Measurements from ENCODE around the gene CISH. TPM values are rescaled to one million over a fixed set of nuclear protein-coding genes. Genes with fewer than 3 reads are reported as not detected.
A peak's percentile ranks its signal among the peaks of the same experiment; 100 is the strongest.

Gene CISH
- total RNA-seq, 1 donor from 2014 or later: 4.7 TPM

DNA sequence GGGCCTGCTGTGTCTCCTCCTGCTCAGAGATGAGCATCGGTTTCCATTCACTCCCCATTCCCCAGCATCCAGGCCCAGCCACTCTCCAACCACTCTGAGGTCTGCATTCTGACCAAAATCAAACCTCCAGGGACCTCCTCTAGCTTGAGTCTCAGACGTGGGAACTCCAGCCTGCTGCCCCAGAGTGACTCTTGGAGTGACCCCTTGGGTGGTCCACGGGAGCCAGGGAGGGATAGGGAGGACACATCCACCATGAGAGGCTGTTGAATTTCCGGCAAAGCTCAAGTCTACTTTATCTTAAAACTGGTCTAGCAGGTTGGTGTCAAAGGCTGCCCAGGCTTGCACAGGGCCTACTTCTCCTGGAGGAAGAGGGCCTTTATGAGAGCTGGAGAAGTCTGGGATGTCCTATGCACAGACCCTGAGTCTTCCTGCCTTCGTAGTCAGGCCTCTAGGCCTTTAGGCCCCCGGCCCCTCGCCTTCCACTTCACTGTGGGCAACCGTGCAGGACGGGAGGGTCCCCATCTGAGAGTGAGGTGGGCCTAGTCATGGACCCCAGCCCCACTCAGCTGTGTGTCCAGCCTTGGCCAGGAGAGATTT, 8.9 kb downstream of the CISH start:
- no peaks in the 10 kb centered on the region for H3K9me3 ChIP-seq (ENCODE audit: control insufficient read depth in 3 of 3, low read length in 3 of 3)
- peak overlapping the region; percentile 99 for H3K27ac ChIP-seq (ENCODE audit: low read depth, low read length)
- H3K27me3 ChIP-seq (ENCODE audit: control insufficient read depth in 3 of 3, insufficient read depth in 3 of 3, low read length in 3 of 3): no peaks in the 10 kb centered on the region
- peaks cover 77 to 86% (median 85%) of the 10 kb centered on the region in 3 donors for H3K4me1 ChIP-seq (ENCODE audit: control insufficient read depth in 3 of 3, insufficient read depth in 3 of 3, low read length in 3 of 3)
- peak overlapping the region in 1 of 3 donors; percentile 13 for H3K4me3 ChIP-seq (ENCODE audit: low read length in 3 of 3)
- H3K36me3 ChIP-seq (ENCODE audit: control insufficient read depth in 3 of 3, insufficient read depth in 3 of 3, low read length in 3 of 3): peaks cover 13 to 18% (median 14%) of the 10 kb centered on the region in 3 donors
- H3K9ac ChIP-seq (ENCODE audit: low read depth in 1 of 3, low read length in 3 of 3): peak overlapping the region; percentile 6 to 87 (median 83)

- peak overlapping the region; percentile 99 for H3K27ac ChIP-seq (ENCODE audit: low read depth, low read length)
- H3K36me3 ChIP-seq (ENCODE audit: control insufficient read depth in 3 of 3, insufficient read depth in 3 of 3, low read length in 3 of 3): peaks cover 0 to 3% (median 2%) of the 10 kb centered on the region in 3 donors
- H3K9ac ChIP-seq (ENCODE audit: low read depth in 1 of 3, low read length in 3 of 3): peak overlapping the region; percentile 87 to 94 (median 89)
- no peaks in the 10 kb centered on the region for H3K27me3 ChIP-seq (ENCODE audit: control insufficient read depth in 3 of 3, insufficient read depth in 3 of 3, low read length in 3 of 3)
- H3K4me1 ChIP-seq (ENCODE audit: control insufficient read depth in 3 of 3, insufficient read depth in 3 of 3, low read length in 3 of 3): peaks cover 65 to 69% (median 69%) of the 10 kb centered on the region in 3 donors
- no peaks in the 10 kb centered on the region for H3K9me3 ChIP-seq (ENCODE audit: control insufficient read depth in 3 of 3, low read length in 3 of 3)
- H3K4me3 ChIP-seq (ENCODE audit: low read length in 3 of 3): peak overlapping the region; percentile 55 to 67 (median 58)
These were observed 10.6 kb downstream of the CISH start for GRCh38 chr3:50600841-50601591.

- Histone ChIP-seq H3K4me3 (ENCODE audit: low read length in 3 of 3) (peak overlapping the region in 1 of 3 donors; percentile 29), H3K27me3 (ENCODE audit: control insufficient read depth in 3 of 3, insufficient read depth in 3 of 3, low read length in 3 of 3) (no peaks in the 10 kb centered on the region), H3K9ac (ENCODE audit: low read depth in 1 of 3, low read length in 3 of 3) (peak overlapping the region; percentile 36 to 89 (median 58)), H3K27ac (ENCODE audit: low read depth, low read length) (peak overlapping the region; percentile 99), H3K4me1 (ENCODE audit: control insufficient read depth in 3 of 3, insufficient read depth in 3 of 3, low read length in 3 of 3) (peaks cover 59 to 62% (median 61%) of the 10 kb centered on the region in 3 donors), H3K9me3 (ENCODE audit: control insufficient read depth in 3 of 3, low read length in 3 of 3) (no peaks in the 10 kb centered on the region), H3K36me3 (ENCODE audit: control insufficient read depth in 3 of 3, insufficient read depth in 3 of 3, low read length in 3 of 3) (peaks cover 0 to 2% (median 0%) of the 10 kb centered on the region in 3 donors)
These were observed 11.3 kb downstream of the CISH start for GRCh38 chr3:50600141-50600753.

DNA sequence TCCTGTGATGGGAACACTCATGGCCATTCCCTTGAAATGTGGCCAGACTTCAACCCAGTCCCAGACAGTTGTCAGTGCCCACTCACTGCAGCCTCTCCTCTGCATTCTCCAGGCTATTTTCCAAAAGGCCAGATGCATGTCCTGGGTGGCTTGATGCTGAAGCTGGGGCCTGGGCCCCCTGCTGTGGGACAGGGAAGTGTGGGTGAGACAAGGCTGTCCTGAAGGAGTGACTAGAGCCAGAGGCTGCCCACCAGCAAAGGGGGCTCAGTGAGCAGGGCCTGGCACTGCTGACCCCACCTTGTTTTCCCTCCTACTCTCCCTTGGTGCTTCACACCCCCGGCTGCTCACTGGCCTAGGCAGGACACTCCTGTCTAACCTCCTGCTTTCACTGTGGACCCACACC, 11.9 kb downstream of the CISH start:
- Histone ChIP-seq H3K27me3 (ENCODE audit: control insufficient read depth in 3 of 3, insufficient read depth in 3 of 3, low read length in 3 of 3) (no peaks in the 10 kb centered on the region), H3K9me3 (ENCODE audit: control insufficient read depth in 3 of 3, low read length in 3 of 3) (no peaks in the 10 kb centered on the region), H3K9ac (ENCODE audit: low read depth in 1 of 3, low read length in 3 of 3) (peak overlapping the region in 2 of 3 donors; percentile 20 to 89), H3K4me1 (ENCODE audit: control insufficient read depth in 3 of 3, insufficient read depth in 3 of 3, low read length in 3 of 3) (peaks cover 53 to 56% (median 56%) of the 10 kb centered on the region in 3 donors), H3K36me3 (ENCODE audit: control insufficient read depth in 3 of 3, insufficient read depth in 3 of 3, low read length in 3 of 3) (peaks cover 0 to 2% (median 0%) of the 10 kb centered on the region in 3 donors), H3K27ac (ENCODE audit: low read depth, low read length) (peak overlapping the region; percentile 99), H3K4me3 (ENCODE audit: low read length in 3 of 3) (no peak overlapping the region)

- no peaks in the 10 kb centered on the region for H3K27me3 ChIP-seq (ENCODE audit: control insufficient read depth in 3 of 3, insufficient read depth in 3 of 3, low read length in 3 of 3)
- H3K9me3 ChIP-seq (ENCODE audit: control insufficient read depth in 3 of 3, low read length in 3 of 3): no peaks in the 10 kb centered on the region
- peak overlapping the region; percentile 99 for H3K27ac ChIP-seq (ENCODE audit: low read depth, low read length)
- peak overlapping the region in 1 of 3 donors; percentile 89 for H3K9ac ChIP-seq (ENCODE audit: low read depth in 1 of 3, low read length in 3 of 3)
- peaks cover 0 to 2% (median 0%) of the 10 kb centered on the region in 3 donors for H3K36me3 ChIP-seq (ENCODE audit: control insufficient read depth in 3 of 3, insufficient read depth in 3 of 3, low read length in 3 of 3)
- H3K4me1 ChIP-seq (ENCODE audit: control insufficient read depth in 3 of 3, insufficient read depth in 3 of 3, low read length in 3 of 3): peaks cover 48 to 54% (median 53%) of the 10 kb centered on the region in 3 donors
- no peak overlapping the region for H3K4me3 ChIP-seq (ENCODE audit: low read length in 3 of 3)
These were observed 12.4 kb downstream of the CISH start for GRCh38 chr3:50599115-50599715.

DNA sequence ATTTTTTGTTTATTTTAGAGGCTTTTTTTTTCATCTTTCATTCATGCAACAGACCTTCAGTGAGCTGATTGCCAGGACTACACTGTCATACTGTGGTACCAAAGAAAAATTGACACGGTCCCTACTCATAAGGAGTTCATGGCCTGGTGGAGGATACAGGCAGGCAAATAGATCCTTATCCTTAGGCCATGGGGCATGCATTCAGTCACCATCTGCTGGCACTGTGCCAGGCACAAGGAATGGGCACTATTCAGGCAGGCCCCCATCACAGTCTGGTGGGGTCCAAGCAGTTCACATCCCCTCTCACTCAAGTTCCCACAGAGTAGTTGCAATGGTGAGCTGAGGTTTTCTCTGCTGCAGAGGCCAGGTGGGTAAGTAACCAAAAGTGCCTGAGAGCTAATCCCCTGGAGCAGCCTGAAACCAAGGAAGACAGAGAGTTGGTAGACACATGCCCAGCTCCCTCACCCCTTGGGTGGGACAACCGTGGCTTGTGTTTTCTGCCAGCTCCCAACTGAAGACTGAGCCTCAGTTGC, 17.3 kb downstream of the CISH start:
- Histone ChIP-seq H3K9me3 (ENCODE audit: control insufficient read depth in 3 of 3, low read length in 3 of 3) (no peaks in the 10 kb centered on the region), H3K9ac (ENCODE audit: low read depth in 1 of 3, low read length in 3 of 3) (no peak overlapping the region), H3K27ac (ENCODE audit: low read depth, low read length) (no peak overlapping the region), H3K4me3 (ENCODE audit: low read length in 3 of 3) (no peak overlapping the region), H3K27me3 (ENCODE audit: control insufficient read depth in 3 of 3, insufficient read depth in 3 of 3, low read length in 3 of 3) (no peaks in the 10 kb centered on the region), H3K36me3 (ENCODE audit: control insufficient read depth in 3 of 3, insufficient read depth in 3 of 3, low read length in 3 of 3) (no peaks in the 10 kb centered on the region), H3K4me1 (ENCODE audit: control insufficient read depth in 3 of 3, insufficient read depth in 3 of 3, low read length in 3 of 3) (peaks cover 24 to 30% (median 25%) of the 10 kb centered on the region in 3 donors)

GRCh38 chr3:50592568-50592967, 19.0 kb downstream of the CISH start:
- H3K4me3 ChIP-seq (ENCODE audit: low read length in 3 of 3): no peak overlapping the region
- H3K27me3 ChIP-seq (ENCODE audit: control insufficient read depth in 3 of 3, insufficient read depth in 3 of 3, low read length in 3 of 3): no peaks in the 10 kb centered on the region
- no peak overlapping the region for H3K27ac ChIP-seq (ENCODE audit: low read depth, low read length)
- no peaks in the 10 kb centered on the region for H3K9me3 ChIP-seq (ENCODE audit: control insufficient read depth in 3 of 3, low read length in 3 of 3)
- peaks cover 35 to 45% (median 35%) of the 10 kb centered on the region in 3 donors for H3K4me1 ChIP-seq (ENCODE audit: control insufficient read depth in 3 of 3, insufficient read depth in 3 of 3, low read length in 3 of 3)
- H3K9ac ChIP-seq (ENCODE audit: low read depth in 1 of 3, low read length in 3 of 3): peak overlapping the region in 2 of 3 donors; percentile 20 to 40
- no peaks in the 10 kb centered on the region for H3K36me3 ChIP-seq (ENCODE audit: control insufficient read depth in 3 of 3, insufficient read depth in 3 of 3, low read length in 3 of 3)

- no peaks in the 10 kb centered on the region for H3K36me3 ChIP-seq (ENCODE audit: control insufficient read depth in 3 of 3, insufficient read depth in 3 of 3, low read length in 3 of 3)
- peak overlapping the region in 1 of 3 donors; percentile 14 for H3K4me3 ChIP-seq (ENCODE audit: low read length in 3 of 3)
- H3K9ac ChIP-seq (ENCODE audit: low read depth in 1 of 3, low read length in 3 of 3): peak overlapping the region in 1 of 3 donors; percentile 25
- peaks cover 47 to 58% (median 48%) of the 10 kb centered on the region in 3 donors for H3K4me1 ChIP-seq (ENCODE audit: control insufficient read depth in 3 of 3, insufficient read depth in 3 of 3, low read length in 3 of 3)
- no peak overlapping the region for H3K27ac ChIP-seq (ENCODE audit: low read depth, low read length)
- H3K9me3 ChIP-seq (ENCODE audit: control insufficient read depth in 3 of 3, low read length in 3 of 3): no peaks in the 10 kb centered on the region
- H3K27me3 ChIP-seq (ENCODE audit: control insufficient read depth in 3 of 3, insufficient read depth in 3 of 3, low read length in 3 of 3): no peaks in the 10 kb centered on the region
These were observed 20.3 kb downstream of the CISH start for GRCh38 chr3:50591196-50591741.

DNA sequence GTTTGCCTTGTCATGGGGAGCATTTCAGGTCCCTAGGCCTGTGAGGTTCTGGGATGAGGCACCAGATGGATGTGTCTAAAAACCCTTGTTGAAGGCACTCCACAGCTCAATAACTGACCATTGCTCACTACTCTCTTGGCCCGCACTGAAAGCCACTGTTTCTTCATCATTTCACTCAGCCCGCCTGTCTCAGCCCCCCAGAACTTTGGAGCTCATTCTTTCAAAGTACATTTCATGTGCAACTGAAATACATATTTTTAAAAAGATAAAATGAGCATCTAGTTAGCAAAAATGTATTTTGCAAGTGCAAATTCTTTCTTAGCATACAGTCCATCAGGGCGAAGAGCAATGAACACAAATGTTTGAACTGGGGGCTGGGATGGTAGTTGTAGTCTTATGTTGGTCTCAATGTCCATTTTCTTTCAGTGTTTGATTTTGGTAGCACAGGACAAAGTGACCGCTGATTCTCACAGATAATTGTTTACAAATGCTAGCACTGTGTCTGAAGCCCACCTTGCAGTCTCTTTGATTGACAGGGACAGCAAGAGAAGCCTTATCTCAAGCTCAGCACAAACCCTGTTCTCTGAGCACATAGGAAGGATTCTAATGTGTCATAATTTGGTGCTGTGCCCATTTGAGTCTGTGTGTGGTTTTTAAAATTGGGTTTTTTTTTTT, 22.7 kb downstream of the CISH start:
- H3K27ac ChIP-seq (ENCODE audit: low read depth, low read length): no peak overlapping the region
- H3K27me3 ChIP-seq (ENCODE audit: control insufficient read depth in 3 of 3, insufficient read depth in 3 of 3, low read length in 3 of 3): no peaks in the 10 kb centered on the region
- H3K4me1 ChIP-seq (ENCODE audit: control insufficient read depth in 3 of 3, insufficient read depth in 3 of 3, low read length in 3 of 3): peaks cover 68 to 78% (median 68%) of the 10 kb centered on the region in 3 donors

More for the DNA sequence above, 22.7 kb downstream of the CISH start:
- Histone ChIP-seq H3K9ac (ENCODE audit: low read depth in 1 of 3, low read length in 3 of 3) (peak overlapping the region in 1 of 3 donors; percentile 33), H3K36me3 (ENCODE audit: control insufficient read depth in 3 of 3, insufficient read depth in 3 of 3, low read length in 3 of 3) (no peaks in the 10 kb centered on the region), H3K9me3 (ENCODE audit: control insufficient read depth in 3 of 3, low read length in 3 of 3) (no peaks in the 10 kb centered on the region), H3K4me3 (ENCODE audit: low read length in 3 of 3) (no peak overlapping the region)
